A673 (cell line): ENCODE results near the gene SNX30.

Source experiments
- EZH2 ChIP-seq: fragments of 200-600 bp; sonication (generic); IDR thresholded peaks from 2 replicates; pipeline ENCODE4 v1.6.1; 2017; ENCODE audit warnings: borderline replicate concordance, low read depth, mild to moderate bottlenecking, mixed read lengths, antibody characterized with exemption, low read length; ENCODE audit not compliant: poor library complexity, severe bottlenecking
- TF ChIP-seq, protein P1 (sequence below): fragments of 300-800, 200-600 bp; sonication (generic); conservative IDR thresholded peaks from 2 replicates; pipeline ENCODE4 v1.5.1; 2017; ENCODE audit warnings: low read depth, mild to moderate bottlenecking, antibody characterized with exemption, low read length, moderate library complexity, mixed read lengths

DNA sequence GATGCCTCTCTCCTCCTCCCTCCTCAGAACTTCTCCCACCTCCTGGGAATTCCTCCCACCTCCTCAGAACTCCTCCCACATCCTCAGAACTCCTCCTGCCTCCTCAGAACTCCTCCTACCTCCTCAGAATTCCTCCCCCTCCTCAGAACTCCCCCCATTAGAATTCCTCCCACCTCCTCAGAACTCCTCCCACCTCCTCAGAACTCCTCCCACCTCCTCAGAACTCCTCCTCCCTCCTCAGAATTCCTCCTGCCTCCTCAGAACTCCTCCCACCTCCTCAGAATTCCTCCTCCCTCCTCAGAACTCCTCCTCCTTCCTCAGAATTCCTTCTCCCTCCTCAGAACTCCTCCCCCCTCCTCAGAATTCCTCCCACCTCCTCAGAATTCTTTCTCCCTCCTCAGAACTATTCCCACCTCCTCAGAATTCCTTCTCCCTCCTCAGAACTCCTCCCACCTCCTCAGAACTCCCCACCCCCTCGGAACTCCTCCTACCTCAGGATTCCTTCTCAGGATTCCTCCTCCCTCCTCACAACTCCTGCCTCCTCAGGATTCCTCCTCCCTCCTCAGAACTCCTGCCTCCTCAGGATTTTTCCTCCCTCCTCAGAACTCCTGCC, 116.2 kb downstream of the SNX30 start:
- TF ChIP-seq, protein P1, sequence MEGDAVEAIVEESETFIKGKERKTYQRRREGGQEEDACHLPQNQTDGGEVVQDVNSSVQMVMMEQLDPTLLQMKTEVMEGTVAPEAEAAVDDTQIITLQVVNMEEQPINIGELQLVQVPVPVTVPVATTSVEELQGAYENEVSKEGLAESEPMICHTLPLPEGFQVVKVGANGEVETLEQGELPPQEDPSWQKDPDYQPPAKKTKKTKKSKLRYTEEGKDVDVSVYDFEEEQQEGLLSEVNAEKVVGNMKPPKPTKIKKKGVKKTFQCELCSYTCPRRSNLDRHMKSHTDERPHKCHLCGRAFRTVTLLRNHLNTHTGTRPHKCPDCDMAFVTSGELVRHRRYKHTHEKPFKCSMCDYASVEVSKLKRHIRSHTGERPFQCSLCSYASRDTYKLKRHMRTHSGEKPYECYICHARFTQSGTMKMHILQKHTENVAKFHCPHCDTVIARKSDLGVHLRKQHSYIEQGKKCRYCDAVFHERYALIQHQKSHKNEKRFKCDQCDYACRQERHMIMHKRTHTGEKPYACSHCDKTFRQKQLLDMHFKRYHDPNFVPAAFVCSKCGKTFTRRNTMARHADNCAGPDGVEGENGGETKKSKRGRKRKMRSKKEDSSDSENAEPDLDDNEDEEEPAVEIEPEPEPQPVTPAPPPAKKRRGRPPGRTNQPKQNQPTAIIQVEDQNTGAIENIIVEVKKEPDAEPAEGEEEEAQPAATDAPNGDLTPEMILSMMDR: no peak
- no peak for TF ChIP-seq EZH2
